Lower lobe of right lung (tissue), 2 donors: ENCODE results near the gene SULT1A2. TPM values are rescaled to one million over a fixed set of nuclear protein-coding genes. Genes with fewer than 3 reads are reported as not detected.
"Not testable (repeated sequence)": the region's sequence is repeated elsewhere in the genome, so short reads cannot be mapped to it uniquely, and the experiment has no call there.

Source experiments
- ATAC-seq, 2 donors: fragments of 200-7000 bp; cut with Tn5 transposase; one replicate each; pipeline ENCODE4 v1.9.1; 2020 to 2022; ENCODE audit warnings: mild to moderate bottlenecking in 2 of 2, moderate library complexity in 2 of 2
- DNase-seq: peaks from one replicate; pipeline ENCODE4 v3.0.0-alpha.2; 2020
- H3K27ac ChIP-seq: fragments of 200-600 bp; one replicate; pipeline ENCODE4 v1.8.0; 2022
- H3K27me3 ChIP-seq: fragments of 200-600 bp; one replicate; pipeline ENCODE4 v1.8.0; 2022; ENCODE audit warnings: low read depth
- H3K36me3 ChIP-seq: fragments of 200-600 bp; one replicate; pipeline ENCODE4 v1.8.0; 2022; ENCODE audit warnings: mild to moderate bottlenecking
- H3K4me1 ChIP-seq: fragments of 200-600 bp; one replicate; pipeline ENCODE4 v1.8.0; 2022
- H3K4me3 ChIP-seq: fragments of 200-600 bp; one replicate; pipeline ENCODE4 v1.8.0; 2022; ENCODE audit warnings: mild to moderate bottlenecking
- H3K9me3 ChIP-seq: fragments of 200-600 bp; one replicate; pipeline ENCODE4 v1.8.0; 2022
- intact Hi-C: fragments of 100-400 bp; cut with DNase I; formaldehyde crosslinking; loops from one replicate; pipeline ENCODE4 v1.11.0; 2022
- total RNA-seq: library from RNA; stranded (reverse); fragmentation: NEBNext Ultra II Directional; extraction: Animal tissue kit (Norgen Biotek cat#: 25700); gene quantifications from one replicate; pipeline ENCODE4 v1.2.1, GENCODE V29; 2021
- TF ChIP-seq, protein P1 (sequence below): fragments of 200-600 bp; IDR thresholded peaks from one replicate; pipeline ENCODE4 v1.8.0; 2022; ENCODE audit warnings: antibody characterized with exemption, mild to moderate bottlenecking
- donor health status: DM: no; HTN: yes; CAD: no; lungs with severe emphysema.

Gene SULT1A2
- total RNA-seq, 1 donor from 2014 or later: 10.3 TPM

DNA sequence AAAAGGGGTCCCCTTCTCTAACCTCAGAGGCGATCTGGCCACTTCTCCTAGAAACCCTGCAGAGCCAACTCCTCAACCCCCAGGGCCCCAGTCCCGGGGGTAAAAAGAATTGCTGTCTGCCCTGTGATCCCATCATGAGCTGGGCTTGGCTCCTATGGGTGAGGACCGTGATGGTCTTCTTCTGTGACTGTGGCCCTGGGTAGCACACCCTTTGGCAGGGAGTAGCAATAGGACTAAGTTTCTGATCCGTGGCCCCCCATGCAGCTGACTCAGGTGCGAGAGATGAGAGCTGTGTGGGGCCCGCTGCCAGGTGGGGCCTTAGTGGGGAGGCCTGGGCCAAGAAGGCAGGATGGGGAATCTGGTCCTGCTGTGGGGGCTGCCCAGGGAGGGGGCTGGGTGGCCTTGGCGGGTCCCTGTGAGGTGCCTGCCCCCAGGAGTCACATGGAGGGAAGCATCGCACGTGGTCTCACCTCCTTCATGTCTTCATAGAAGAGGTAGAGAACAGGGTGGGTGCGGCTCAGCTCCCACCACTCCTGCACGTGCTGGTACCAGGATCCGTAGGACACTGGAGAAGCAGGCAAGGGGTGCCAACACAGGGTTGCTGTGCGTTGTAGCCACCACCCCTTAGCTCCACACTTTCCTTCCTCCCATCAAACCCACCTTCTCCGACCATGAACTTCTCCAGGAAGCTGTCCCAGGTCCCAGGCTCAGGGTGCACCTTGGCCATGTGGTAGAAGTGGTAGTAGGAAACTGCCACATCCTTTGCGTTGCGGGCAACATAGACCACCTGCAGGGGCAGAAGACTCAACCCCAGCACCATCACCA, 9.7 kb upstream of the SULT1A2 start:
- Histone ChIP-seq H3K27ac (no peak overlapping the region), H3K36me3 (peaks cover 4% of the 10 kb centered on the region), H3K4me3 (no peak overlapping the region), H3K27me3 (no peaks in the 10 kb centered on the region), H3K4me1 (peaks cover 31% of the 10 kb centered on the region), H3K9me3 (no peaks in the 10 kb centered on the region)
- ATAC-seq: no peak
- DNase-seq: peak; percentile 22
- TF ChIP-seq, protein P1, sequence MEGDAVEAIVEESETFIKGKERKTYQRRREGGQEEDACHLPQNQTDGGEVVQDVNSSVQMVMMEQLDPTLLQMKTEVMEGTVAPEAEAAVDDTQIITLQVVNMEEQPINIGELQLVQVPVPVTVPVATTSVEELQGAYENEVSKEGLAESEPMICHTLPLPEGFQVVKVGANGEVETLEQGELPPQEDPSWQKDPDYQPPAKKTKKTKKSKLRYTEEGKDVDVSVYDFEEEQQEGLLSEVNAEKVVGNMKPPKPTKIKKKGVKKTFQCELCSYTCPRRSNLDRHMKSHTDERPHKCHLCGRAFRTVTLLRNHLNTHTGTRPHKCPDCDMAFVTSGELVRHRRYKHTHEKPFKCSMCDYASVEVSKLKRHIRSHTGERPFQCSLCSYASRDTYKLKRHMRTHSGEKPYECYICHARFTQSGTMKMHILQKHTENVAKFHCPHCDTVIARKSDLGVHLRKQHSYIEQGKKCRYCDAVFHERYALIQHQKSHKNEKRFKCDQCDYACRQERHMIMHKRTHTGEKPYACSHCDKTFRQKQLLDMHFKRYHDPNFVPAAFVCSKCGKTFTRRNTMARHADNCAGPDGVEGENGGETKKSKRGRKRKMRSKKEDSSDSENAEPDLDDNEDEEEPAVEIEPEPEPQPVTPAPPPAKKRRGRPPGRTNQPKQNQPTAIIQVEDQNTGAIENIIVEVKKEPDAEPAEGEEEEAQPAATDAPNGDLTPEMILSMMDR: no peak
- intact Hi-C loops: no loop called here

DNA sequence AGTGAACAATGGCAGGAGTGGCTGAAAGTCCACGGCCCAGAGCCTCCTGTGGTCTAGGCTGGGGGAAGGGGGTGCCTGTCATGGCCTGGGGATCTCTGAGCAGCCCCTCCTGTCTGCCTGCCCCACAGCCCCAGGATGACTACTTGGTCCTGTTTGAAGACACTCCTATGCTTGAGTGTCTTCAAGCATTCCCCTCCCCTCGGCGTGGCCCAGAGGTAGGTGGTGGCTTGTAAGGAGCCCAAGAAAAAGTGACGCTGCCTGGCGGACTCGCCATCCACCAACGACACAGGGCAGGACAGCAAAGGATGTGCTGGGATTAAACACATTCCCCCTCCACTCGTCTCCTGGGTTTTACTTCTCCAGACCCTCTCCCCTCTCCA, 7.3 kb upstream of the SULT1A2 start:
- Histone ChIP-seq H3K27me3 (no peaks in the 10 kb centered on the region), H3K9me3 (no peaks in the 10 kb centered on the region), H3K4me1 (peaks cover 11% of the 10 kb centered on the region), H3K27ac (no peak overlapping the region), H3K4me3 (no peak overlapping the region), H3K36me3 (peaks cover 4% of the 10 kb centered on the region)
- intact Hi-C loops: no loop called here
- DNase-seq (peak; percentile 25), ATAC-seq (no peak)
- TF ChIP-seq, protein P1: no peak

DNA sequence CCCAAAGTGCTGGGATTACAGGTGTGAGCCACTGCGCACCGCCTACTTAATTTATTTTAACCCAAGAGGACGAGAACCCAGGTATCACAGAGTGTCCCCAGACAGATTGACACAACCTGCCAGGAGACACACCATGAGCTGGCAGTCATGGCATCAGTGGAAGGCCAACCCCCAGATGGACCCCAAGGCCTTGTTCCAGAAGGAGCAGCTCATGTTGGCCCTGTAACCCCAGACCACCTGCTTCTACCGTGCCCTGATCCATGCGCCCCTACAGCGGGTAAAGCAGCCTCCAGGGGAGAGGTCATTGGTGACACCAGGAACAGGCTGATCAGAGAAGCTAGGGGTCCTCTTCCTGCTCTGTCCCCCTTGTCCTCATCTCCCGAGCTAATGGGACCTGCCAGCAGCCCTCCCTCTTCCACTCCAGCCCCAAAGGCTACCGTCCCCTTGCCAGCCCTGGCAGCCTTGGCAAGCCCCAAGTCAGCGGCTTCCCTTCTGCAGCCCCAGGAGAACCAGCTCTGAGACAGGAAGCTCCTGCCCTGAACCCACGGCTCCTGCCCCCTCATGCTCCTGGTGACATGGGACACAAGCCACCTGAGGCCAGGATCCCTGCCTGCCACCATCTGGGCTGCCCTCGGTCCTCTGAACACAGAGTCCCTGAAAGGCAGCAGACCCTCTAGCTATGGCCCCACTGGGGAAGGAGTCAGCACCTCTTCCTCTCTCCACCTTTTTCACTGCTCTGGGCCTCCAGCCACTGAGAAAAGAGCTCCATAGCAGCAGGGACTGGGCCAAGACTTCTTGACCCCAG, 6.7 kb upstream of the SULT1A2 start:
- intact Hi-C loops: no loop called here
- DNase-seq: peak; percentile 41
- peaks cover 4% of the 10 kb centered on the region for H3K36me3 ChIP-seq
- TF ChIP-seq, protein P1: no peak
- no peak overlapping the region for H3K27ac ChIP-seq
- ATAC-seq: no peak
- H3K4me3 ChIP-seq: no peak overlapping the region
- peaks cover 7% of the 10 kb centered on the region for H3K4me1 ChIP-seq
- no peaks in the 10 kb centered on the region for H3K9me3 ChIP-seq
- no peaks in the 10 kb centered on the region for H3K27me3 ChIP-seq

DNA sequence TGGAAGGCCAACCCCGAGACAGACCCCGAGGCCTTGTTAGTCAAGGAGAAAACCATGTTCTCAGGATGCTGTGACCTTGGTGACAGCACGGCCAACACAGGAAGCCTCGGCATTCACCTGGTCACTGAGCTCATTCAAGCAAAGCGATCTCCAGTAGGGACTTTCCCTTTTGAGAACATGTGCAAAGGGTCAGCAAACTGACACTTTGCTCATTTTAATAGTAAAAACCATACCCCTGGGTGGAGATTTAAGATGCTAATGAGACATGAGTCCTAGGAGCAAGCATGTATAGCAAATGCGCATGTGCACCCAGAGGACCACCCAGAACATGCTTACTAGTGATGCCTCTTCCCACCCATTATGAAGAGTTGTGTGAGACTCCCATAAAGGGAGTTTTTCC, 5.7 kb upstream of the SULT1A2 start:
- TF ChIP-seq, protein P1: no peak
- H3K9me3 ChIP-seq: no peaks in the 10 kb centered on the region
- H3K4me3 ChIP-seq: no peak overlapping the region
- no peak for ATAC-seq
- peaks cover 7% of the 10 kb centered on the region for H3K4me1 ChIP-seq
- intact Hi-C loops: no loop called here
- DNase-seq: no peak
- H3K36me3 ChIP-seq: peaks cover 4% of the 10 kb centered on the region
- H3K27ac ChIP-seq: no peak overlapping the region
- H3K27me3 ChIP-seq: no peaks in the 10 kb centered on the region

DNA sequence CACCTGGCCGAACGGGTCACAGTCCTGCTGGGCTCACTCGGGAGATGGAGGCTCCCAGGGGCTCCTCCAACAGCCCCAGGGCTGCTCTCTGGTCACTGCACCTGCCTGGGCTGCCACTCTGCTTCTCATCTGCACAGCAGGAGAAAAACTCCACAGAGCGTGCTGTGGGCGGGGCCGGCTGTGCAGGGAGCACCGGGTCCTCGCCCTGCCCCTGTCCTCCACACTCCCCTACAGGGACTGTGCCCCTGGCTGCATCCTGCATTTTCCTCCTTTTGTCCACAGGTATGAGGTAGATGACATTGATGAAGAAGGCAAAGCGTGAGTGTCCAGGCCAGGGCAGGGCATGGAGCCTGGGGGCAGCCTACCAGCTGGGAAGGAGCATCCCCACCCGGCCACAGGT, 5.2 kb upstream of the SULT1A2 start:
- DNase-seq: peak; percentile 10
- H3K4me1 ChIP-seq: peaks cover 12% of the 10 kb centered on the region
- H3K9me3 ChIP-seq, H3K4me3 ChIP-seq, ATAC-seq, H3K27ac ChIP-seq, intact Hi-C loops, H3K36me3 ChIP-seq, H3K27me3 ChIP-seq: not testable (repeated sequence)

DNA sequence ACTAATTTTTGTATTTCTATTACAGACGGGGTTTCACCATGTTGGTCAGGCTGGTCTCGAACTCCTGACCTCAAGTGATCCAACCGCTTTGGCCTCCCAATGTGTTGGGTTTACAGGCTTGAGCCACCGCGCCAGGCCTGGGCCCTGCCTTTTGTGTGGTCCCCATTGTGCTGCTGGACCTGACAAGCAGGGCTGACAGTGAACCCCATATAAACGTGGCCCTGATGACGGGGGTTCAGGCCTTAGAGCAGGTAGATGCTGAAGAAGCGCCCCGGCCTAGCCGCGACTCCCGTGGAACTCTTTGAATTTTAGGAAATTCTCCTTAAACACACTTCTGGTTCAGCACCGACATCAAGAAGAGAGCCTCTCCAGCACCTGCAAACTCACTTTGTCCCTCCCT, 4.7 kb upstream of the SULT1A2 start:
- H3K27ac ChIP-seq, H3K4me3 ChIP-seq, H3K36me3 ChIP-seq, ATAC-seq, H3K27me3 ChIP-seq, H3K9me3 ChIP-seq, intact Hi-C loops: not testable (repeated sequence)
- DNase-seq: peak; percentile 22
- H3K4me1 ChIP-seq: peaks cover 12% of the 10 kb centered on the region

DNA sequence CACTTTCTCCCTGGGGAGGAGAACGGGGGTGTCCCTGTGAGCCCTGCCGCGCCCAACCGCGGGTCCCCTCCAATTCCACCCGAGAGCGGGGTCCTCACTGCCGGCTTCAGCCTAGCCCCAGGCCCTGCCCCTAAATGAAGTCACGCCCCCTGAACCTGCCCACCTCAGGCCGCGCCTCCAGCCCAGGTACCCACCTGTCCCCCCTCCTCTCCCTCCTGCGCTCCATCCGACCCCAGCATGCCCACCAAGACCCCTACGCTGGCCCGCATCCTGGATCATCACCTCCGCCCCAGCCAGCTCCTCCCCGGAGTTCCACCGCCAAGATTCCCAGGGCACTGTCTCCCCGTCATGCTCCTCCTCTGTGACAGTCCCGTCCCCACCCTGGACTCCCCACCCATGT, 4.1 kb upstream of the SULT1A2 start:
- intact Hi-C loops, H3K36me3 ChIP-seq, H3K9me3 ChIP-seq, H3K4me3 ChIP-seq, H3K27me3 ChIP-seq, ATAC-seq, H3K27ac ChIP-seq: not testable (repeated sequence)
- peak; percentile 1 for DNase-seq
- H3K4me1 ChIP-seq: peaks cover 18% of the 10 kb centered on the region

DNA sequence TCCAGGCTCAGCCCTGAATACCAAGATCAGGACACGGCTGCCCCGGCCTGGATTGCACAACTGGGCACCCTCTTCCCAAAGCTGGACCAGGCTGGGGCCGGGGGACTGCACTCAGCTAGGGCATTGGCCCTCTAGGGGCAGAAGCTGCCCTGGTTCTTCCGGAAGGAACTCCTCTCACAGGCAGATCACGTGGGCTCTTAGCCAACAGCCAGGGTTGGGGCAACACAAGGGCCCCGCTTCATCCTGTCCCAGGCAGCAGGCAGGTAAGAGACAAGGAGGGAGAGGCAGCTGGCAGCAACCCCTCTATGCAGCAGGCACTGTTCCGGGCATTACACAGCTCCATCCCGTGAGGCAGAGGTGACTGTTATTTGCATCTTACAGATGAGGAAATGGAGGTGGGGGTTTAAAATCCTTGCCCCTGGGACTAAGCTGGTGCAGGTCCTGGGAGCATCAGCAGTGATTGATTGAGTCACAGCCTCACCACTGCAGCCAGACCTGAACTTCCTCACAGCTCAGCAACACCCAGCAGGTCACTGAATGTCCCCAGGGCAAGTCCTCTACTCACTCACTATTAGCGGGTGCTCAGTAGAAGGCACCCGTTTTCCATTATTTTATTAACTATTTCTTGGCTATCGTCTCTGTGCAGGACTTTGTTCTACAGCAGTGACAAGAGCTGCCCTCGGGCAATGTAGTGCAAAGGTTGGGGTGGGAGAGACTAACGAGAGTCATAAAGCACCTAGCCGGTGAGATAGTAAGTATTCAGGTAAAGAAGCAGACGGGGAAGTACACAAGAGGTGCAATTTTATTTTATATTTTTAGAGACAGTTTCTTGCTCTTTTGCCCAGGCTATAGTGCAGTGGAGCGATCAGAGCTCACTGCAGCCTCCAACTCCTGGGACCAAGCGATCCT, 2.8 kb upstream of the SULT1A2 start:
- DNase-seq, intact Hi-C loops, H3K27ac ChIP-seq, H3K36me3 ChIP-seq, H3K9me3 ChIP-seq, H3K4me3 ChIP-seq, H3K27me3 ChIP-seq: not testable (repeated sequence)
- ATAC-seq: peak; percentile 72
- peaks cover 21% of the 10 kb centered on the region for H3K4me1 ChIP-seq
